ENCODE measurements around the gene TOR2A. TPM values are rescaled to one million over a fixed set of nuclear protein-coding genes. Genes with fewer than 3 reads are reported as not detected.

TOR2A gene
- polyA plus RNA-seq, 1 donor (not counting 4 experiments of a cell fraction or from before 2014, with no cell fraction given) = 2.3 TPM

DNA sequence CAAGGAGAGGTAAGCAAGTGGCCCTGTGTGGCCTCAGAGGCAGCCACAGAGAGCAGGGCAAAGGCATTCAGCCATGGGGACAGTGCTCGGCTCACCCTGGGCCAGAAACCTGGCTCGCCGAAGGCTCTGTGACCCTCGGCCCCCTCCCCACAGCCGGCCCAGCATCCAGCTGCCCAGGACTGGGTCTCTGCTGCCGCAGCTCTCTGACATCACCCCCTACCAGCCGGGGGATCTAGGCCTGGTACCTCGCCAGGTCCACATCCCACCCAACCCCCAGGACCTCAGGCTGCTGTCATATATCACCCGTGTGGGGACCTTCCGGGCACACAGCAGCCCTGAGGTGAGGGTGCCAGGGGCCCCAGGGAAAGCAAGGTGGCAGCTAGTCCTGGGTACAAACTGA lies 22.2 kb downstream of the TOR2A start:
- Histone ChIP-seq H3K27me3 (ENCODE audit: control insufficient read depth, extremely low read depth, insufficient read depth, low read length) (no peaks in the 10 kb centered on the region), H4K20me1 (ENCODE audit: control insufficient read depth, extremely low read depth, insufficient read depth, low read length) (no peaks in the 10 kb centered on the region), H3K9me3 (ENCODE audit: control insufficient read depth, low read depth, low read length) (no peaks in the 10 kb centered on the region), H3K4me1 (ENCODE audit: control insufficient read depth, extremely low read depth, insufficient read depth, low read length) (peaks cover 12% of the 10 kb centered on the region), H3K4me3 (ENCODE audit: control insufficient read depth in 2 of 3, extremely low read depth in 1 of 3, insufficient read depth in 2 of 3, low read depth in 1 of 3, low read length in 3 of 3) (no peak overlapping the region), H2AFZ (ENCODE audit: control insufficient read depth, low read length) (no peak overlapping the region), H3K36me3 (ENCODE audit: control insufficient read depth in 2 of 2, extremely low read depth in 1 of 2, insufficient read depth in 2 of 2, low read length in 2 of 2) (peaks cover 0 to 4% of the 10 kb centered on the region in 2 experiments), H3K79me2 (ENCODE audit: control insufficient read depth, insufficient read depth, low read length) (peaks cover 9% of the 10 kb centered on the region), H3K9me1 (ENCODE audit: control insufficient read depth, extremely low read depth, insufficient read depth, low read length) (no peaks in the 10 kb centered on the region), H3K27ac (ENCODE audit: control insufficient read depth, insufficient read depth, low read length) (no peak overlapping the region), H3K4me2 (ENCODE audit: control insufficient read depth, extremely low read depth, insufficient read depth, low read depth, low read length) (no peak overlapping the region), H3K9ac (ENCODE audit: control insufficient read depth, extremely low read depth, insufficient read depth, low read length) (no peak overlapping the region)
- no peak for FAIRE-seq
- dilution Hi-C loops (cut with MboI; ENCODE audit: extremely low pct_ligation_motif_present, low sequenced_read_pairs) = no loop called here
- DNase-seq (ENCODE audit: low read depth, low spot score) = no peak
- TF ChIP-seq, protein P1, sequence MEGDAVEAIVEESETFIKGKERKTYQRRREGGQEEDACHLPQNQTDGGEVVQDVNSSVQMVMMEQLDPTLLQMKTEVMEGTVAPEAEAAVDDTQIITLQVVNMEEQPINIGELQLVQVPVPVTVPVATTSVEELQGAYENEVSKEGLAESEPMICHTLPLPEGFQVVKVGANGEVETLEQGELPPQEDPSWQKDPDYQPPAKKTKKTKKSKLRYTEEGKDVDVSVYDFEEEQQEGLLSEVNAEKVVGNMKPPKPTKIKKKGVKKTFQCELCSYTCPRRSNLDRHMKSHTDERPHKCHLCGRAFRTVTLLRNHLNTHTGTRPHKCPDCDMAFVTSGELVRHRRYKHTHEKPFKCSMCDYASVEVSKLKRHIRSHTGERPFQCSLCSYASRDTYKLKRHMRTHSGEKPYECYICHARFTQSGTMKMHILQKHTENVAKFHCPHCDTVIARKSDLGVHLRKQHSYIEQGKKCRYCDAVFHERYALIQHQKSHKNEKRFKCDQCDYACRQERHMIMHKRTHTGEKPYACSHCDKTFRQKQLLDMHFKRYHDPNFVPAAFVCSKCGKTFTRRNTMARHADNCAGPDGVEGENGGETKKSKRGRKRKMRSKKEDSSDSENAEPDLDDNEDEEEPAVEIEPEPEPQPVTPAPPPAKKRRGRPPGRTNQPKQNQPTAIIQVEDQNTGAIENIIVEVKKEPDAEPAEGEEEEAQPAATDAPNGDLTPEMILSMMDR (optimal IDR thresholded peaks at IDR 0.05 in 1 of 3, IDR thresholded peaks at IDR 0.05 in 1 of 3, conservative IDR thresholded peaks at IDR 0.05 in 1 of 3; ENCODE audit: extremely low read depth in 1 of 3, insufficient read depth in 2 of 3, low read length in 3 of 3) = no peak
- no peak for TF ChIP-seq EZH2 (IDR thresholded peaks at IDR 0.05; ENCODE audit: low read length)

DNA sequence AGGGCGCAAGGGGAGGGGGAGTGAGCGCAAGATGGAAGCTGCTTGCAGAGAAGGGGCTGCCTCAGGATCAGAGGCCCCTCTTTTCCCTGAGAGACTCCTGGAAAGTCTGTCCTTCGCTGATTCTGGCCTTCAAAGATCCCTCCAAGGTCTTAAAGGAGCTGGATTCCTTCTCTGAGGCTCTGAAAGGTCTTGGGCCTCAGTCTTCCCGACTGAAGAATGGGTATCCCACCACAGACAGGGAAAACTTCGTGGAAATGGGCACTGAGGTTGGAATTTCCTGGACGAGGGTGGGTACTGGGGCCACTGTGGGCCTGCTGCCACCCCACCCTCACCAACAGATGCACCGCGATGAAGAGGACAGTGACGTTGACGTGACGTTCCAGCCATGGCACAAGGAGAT lies 22.7 kb downstream of the TOR2A start:
- H3K9ac ChIP-seq (ENCODE audit: control insufficient read depth, extremely low read depth, insufficient read depth, low read length) = no peak overlapping the region
- H3K79me2 ChIP-seq (ENCODE audit: control insufficient read depth, insufficient read depth, low read length) = peaks cover 9% of the 10 kb centered on the region
- no peak for FAIRE-seq

More for the DNA sequence above, 22.7 kb downstream of the TOR2A start:
- peaks cover 12% of the 10 kb centered on the region for H3K4me1 ChIP-seq (ENCODE audit: control insufficient read depth, extremely low read depth, insufficient read depth, low read length)
- H3K27me3 ChIP-seq (ENCODE audit: control insufficient read depth, extremely low read depth, insufficient read depth, low read length) = no peaks in the 10 kb centered on the region
- no peak for DNase-seq (ENCODE audit: low read depth, low spot score)
- H2AFZ ChIP-seq (ENCODE audit: control insufficient read depth, low read length) = no peak overlapping the region
- peaks cover 0 to 4% of the 10 kb centered on the region in 2 experiments for H3K36me3 ChIP-seq (ENCODE audit: control insufficient read depth in 2 of 2, extremely low read depth in 1 of 2, insufficient read depth in 2 of 2, low read length in 2 of 2)
- H4K20me1 ChIP-seq (ENCODE audit: control insufficient read depth, extremely low read depth, insufficient read depth, low read length) = no peaks in the 10 kb centered on the region
- no peaks in the 10 kb centered on the region for H3K9me1 ChIP-seq (ENCODE audit: control insufficient read depth, extremely low read depth, insufficient read depth, low read length)
- no peaks in the 10 kb centered on the region for H3K9me3 ChIP-seq (ENCODE audit: control insufficient read depth, low read depth, low read length)
- H3K4me3 ChIP-seq (ENCODE audit: control insufficient read depth in 2 of 3, extremely low read depth in 1 of 3, insufficient read depth in 2 of 3, low read depth in 1 of 3, low read length in 3 of 3) = no peak overlapping the region
- no peak overlapping the region for H3K27ac ChIP-seq (ENCODE audit: control insufficient read depth, insufficient read depth, low read length)
- TF ChIP-seq, protein P1 (optimal IDR thresholded peaks at IDR 0.05 in 1 of 3, IDR thresholded peaks at IDR 0.05 in 1 of 3, conservative IDR thresholded peaks at IDR 0.05 in 1 of 3; ENCODE audit: extremely low read depth in 1 of 3, insufficient read depth in 2 of 3, low read length in 3 of 3) = no peak
- no peak for TF ChIP-seq EZH2 (IDR thresholded peaks at IDR 0.05; ENCODE audit: low read length)
- no peak overlapping the region for H3K4me2 ChIP-seq (ENCODE audit: control insufficient read depth, extremely low read depth, insufficient read depth, low read depth, low read length)
- dilution Hi-C loops (cut with MboI; ENCODE audit: extremely low pct_ligation_motif_present, low sequenced_read_pairs) = no loop called here
